Measurements from ENCODE around the gene PROK1. TPM values are rescaled to one million over a fixed set of nuclear protein-coding genes. Genes with fewer than 3 reads are reported as not detected.

Gene PROK1
- total and polyA plus RNA-seq, 2 of the 13 experiments (the other 11 are each of a cell fraction or from before 2014, with no cell fraction given): 0.07 TPM; not detected in 1

- TF ChIP-seq HNRNPUL1 (IDR thresholded peaks at IDR 0.05; ENCODE audit: low read depth, low read length) (no peak), SPEN (CRISPR knock-in tag; IDR thresholded peaks at IDR 0.05; ENCODE audit: low read depth) (no peak), ELK4 (CRISPR knock-in tag; IDR thresholded peaks at IDR 0.05; ENCODE audit: borderline replicate concordance) (no peak), ZNF263 (CRISPR knock-in tag; IDR thresholded peaks at IDR 0.05) (no peak), ZNF546 (CRISPR knock-in tag; conservative IDR thresholded peaks at IDR 0.05) (no peak), MATR3 (CRISPR knock-in tag; IDR thresholded peaks at IDR 0.05) (no peak), MAFF (IDR thresholded peaks at IDR 0.05; ENCODE audit: low read depth, low read length) (no peak), POGZ (CRISPR knock-in tag; IDR thresholded peaks at IDR 0.05) (no peak)
Observed at GRCh38 chr1:110489406-110489805, 38.5 kb downstream of the PROK1 start (continued).

- Histone ChIP-seq H3K27me3 (ENCODE audit: control insufficient read depth in 1 of 2, insufficient read depth in 2 of 2, low read length in 2 of 2) (no peaks in the 10 kb centered on the region; a peak in 2 of 5 replicates), H3K36me3 (replicated peaks in 1 of 2; ENCODE audit: control insufficient read depth in 1 of 2, insufficient read depth in 2 of 2, low read length in 2 of 2) (no peaks in the 10 kb centered on the region), H3K4me3 (replicated peaks in 1 of 3; ENCODE audit: insufficient read depth in 1 of 3, low read depth in 2 of 3, low read length in 3 of 3) (no peak overlapping the region), H3K9me3 (ENCODE audit: low read length) (no peaks in the 10 kb centered on the region), H3K27ac (ENCODE audit: extremely low read length, insufficient read depth, low read length) (no peak overlapping the region), H3K79me2 (ENCODE audit: insufficient read depth, low read length) (no peaks in the 10 kb centered on the region), H4K20me1 (ENCODE audit: insufficient read depth, low read length) (no peaks in the 10 kb centered on the region), H3K4me1 (ENCODE audit: insufficient read depth, low read length) (no peaks in the 10 kb centered on the region), H2AFZ (ENCODE audit: low read length) (no peak overlapping the region), H3K9ac (ENCODE audit: insufficient read depth, low read depth, low read length) (no peak overlapping the region), H3K4me2 (ENCODE audit: low read depth, low read length) (no peak overlapping the region)
- CTCF ChIA-PET (ENCODE audit: low intra/inter-chr PET ratio, low total read pairs): no interaction called here
- BruUV-seq (replicated peaks): no TSS peak
- ATAC-seq (no peak), DNase-seq (ENCODE audit: low spot score) (no peak), FAIRE-seq (no peak)
- TF ChIP-seq ZNF552 (CRISPR knock-in tag; IDR thresholded peaks at IDR 0.05; ENCODE audit: borderline replicate concordance) (no peak), TSC22D2 (CRISPR knock-in tag; IDR thresholded peaks at IDR 0.05; ENCODE audit: borderline replicate concordance) (no peak), ZNF274 (CRISPR knock-in tag; IDR thresholded peaks at IDR 0.05) (no peak), KDM3A (CRISPR knock-in tag; IDR thresholded peaks at IDR 0.05; ENCODE audit: low read depth) (no peak)
- 58% methylated on average over 12 of the region's 14 CpGs for WGBS (ENCODE audit: low lambda C conversion rate)
- POLR2A ChIA-PET: no interaction called here
- intact Hi-C loops (cut with micrococcal nuclease; ENCODE audit: unreplicated experiment) (no loop called here), in situ Hi-C loops (cut with HindIII; ENCODE audit: extremely low pct_ligation_motif_present, low pct_unique_long_range_greater_than_20kb) (loop anchor here (10.0 kb wide), 1 partner anchor 285 kb away; no protein-coding TSS in a partner anchor)
Observed at GRCh38 chr1:110489973-110490542, 39.1 kb downstream of the PROK1 start.
